Gastrocnemius medialis (tissue), 4 donors: ENCODE results near the gene SYT7.

Experiments
- POLR2A ChIP-seq, 2 donors: fragments of 450-650 bp; IDR thresholded peaks; one replicate each; pipeline ENCODE4 v1.6.1; 2017; ENCODE audit warnings: antibody characterized with exemption in 2 of 2, mild to moderate bottlenecking in 2 of 2, moderate library complexity in 2 of 2
- TF ChIP-seq, protein P1 (sequence below), 5 experiments: fragments of 450-650 bp in 3 of 5; fragments of 200-600 bp in 2 of 5; sonication (generic) in 2 of 5; IDR thresholded peaks in 4 of 5; conservative IDR thresholded peaks in 1 of 5; 1 replicate in 4 of 5; 2 replicates in 1 of 5; pipeline ENCODE4 v1.5.1; 2016 to 2019; ENCODE audit warnings: antibody characterized with exemption in 5 of 5, mild to moderate bottlenecking in 3 of 5, moderate library complexity in 3 of 5

DNA sequence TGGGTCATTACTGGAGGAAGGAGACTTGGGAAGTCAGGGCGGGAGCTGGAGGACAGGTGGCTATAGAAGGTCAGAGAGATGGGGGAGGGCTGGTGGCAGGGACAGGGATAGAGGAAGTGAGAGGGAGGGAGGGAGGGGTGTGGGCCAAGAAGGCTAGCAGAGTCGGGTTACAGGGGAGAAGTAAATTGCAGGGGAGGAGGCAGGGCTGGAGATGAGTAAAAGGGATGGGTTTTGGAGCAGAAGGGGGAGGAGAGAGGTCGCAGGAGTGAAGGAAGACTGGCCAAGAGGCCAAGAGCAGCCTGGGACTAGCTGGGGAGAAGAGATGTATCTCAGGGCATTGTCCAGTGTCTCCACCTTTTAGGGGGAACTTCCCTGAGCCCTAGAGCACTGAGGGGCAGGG is 39.3 kb downstream of the SYT7 start:
- TF ChIP-seq, protein P1, sequence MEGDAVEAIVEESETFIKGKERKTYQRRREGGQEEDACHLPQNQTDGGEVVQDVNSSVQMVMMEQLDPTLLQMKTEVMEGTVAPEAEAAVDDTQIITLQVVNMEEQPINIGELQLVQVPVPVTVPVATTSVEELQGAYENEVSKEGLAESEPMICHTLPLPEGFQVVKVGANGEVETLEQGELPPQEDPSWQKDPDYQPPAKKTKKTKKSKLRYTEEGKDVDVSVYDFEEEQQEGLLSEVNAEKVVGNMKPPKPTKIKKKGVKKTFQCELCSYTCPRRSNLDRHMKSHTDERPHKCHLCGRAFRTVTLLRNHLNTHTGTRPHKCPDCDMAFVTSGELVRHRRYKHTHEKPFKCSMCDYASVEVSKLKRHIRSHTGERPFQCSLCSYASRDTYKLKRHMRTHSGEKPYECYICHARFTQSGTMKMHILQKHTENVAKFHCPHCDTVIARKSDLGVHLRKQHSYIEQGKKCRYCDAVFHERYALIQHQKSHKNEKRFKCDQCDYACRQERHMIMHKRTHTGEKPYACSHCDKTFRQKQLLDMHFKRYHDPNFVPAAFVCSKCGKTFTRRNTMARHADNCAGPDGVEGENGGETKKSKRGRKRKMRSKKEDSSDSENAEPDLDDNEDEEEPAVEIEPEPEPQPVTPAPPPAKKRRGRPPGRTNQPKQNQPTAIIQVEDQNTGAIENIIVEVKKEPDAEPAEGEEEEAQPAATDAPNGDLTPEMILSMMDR (IDR thresholded peaks at IDR 0.05 in 4 of 5, conservative IDR thresholded peaks at IDR 0.05 in 1 of 5), result no peak
- TF ChIP-seq POLR2A (IDR thresholded peaks at IDR 0.05), result no peak
